ENCODE results near the gene EIF3J. TPM values are rescaled to one million over a fixed set of nuclear protein-coding genes. Genes with fewer than 3 reads are reported as not detected.

EIF3J gene
- total RNA-seq, 1 donor from 2014 or later: 60.6 TPM

DNA sequence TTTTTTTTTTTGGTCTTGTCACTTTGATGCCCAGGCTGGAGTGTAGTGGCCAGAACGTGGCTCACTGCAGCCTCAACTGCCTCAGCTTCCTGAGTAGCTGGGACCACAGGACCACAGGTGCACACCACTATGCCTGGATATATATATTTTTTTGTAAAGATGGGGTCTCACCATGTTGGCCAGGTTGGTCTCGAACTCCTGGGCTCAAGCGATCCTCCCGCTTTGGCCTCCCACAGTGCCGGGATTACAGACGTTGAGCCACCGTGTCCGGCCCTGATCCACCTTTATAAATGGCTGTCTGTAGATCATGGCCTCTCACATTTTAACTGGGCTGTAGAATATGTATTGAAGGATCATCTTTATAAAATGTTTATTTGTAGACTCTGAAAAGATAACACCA, 1.9 kb upstream of the EIF3J start:
- ATAC-seq (no peak), DNase-seq (no peak)
- H3K27ac ChIP-seq: no peak overlapping the region
- TF ChIP-seq, protein P1, sequence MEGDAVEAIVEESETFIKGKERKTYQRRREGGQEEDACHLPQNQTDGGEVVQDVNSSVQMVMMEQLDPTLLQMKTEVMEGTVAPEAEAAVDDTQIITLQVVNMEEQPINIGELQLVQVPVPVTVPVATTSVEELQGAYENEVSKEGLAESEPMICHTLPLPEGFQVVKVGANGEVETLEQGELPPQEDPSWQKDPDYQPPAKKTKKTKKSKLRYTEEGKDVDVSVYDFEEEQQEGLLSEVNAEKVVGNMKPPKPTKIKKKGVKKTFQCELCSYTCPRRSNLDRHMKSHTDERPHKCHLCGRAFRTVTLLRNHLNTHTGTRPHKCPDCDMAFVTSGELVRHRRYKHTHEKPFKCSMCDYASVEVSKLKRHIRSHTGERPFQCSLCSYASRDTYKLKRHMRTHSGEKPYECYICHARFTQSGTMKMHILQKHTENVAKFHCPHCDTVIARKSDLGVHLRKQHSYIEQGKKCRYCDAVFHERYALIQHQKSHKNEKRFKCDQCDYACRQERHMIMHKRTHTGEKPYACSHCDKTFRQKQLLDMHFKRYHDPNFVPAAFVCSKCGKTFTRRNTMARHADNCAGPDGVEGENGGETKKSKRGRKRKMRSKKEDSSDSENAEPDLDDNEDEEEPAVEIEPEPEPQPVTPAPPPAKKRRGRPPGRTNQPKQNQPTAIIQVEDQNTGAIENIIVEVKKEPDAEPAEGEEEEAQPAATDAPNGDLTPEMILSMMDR (IDR thresholded peaks at IDR 0.05): no peak
- H3K27me3 ChIP-seq (ENCODE audit: low read depth): no peaks in the 10 kb centered on the region
- intact Hi-C loops (cut with DNase I): no loop called here
- no peak overlapping the region for H3K4me3 ChIP-seq
- H3K9me3 ChIP-seq: no peaks in the 10 kb centered on the region
- peaks cover 31% of the 10 kb centered on the region for H3K4me1 ChIP-seq
- H3K36me3 ChIP-seq: peaks cover 8% of the 10 kb centered on the region

DNA sequence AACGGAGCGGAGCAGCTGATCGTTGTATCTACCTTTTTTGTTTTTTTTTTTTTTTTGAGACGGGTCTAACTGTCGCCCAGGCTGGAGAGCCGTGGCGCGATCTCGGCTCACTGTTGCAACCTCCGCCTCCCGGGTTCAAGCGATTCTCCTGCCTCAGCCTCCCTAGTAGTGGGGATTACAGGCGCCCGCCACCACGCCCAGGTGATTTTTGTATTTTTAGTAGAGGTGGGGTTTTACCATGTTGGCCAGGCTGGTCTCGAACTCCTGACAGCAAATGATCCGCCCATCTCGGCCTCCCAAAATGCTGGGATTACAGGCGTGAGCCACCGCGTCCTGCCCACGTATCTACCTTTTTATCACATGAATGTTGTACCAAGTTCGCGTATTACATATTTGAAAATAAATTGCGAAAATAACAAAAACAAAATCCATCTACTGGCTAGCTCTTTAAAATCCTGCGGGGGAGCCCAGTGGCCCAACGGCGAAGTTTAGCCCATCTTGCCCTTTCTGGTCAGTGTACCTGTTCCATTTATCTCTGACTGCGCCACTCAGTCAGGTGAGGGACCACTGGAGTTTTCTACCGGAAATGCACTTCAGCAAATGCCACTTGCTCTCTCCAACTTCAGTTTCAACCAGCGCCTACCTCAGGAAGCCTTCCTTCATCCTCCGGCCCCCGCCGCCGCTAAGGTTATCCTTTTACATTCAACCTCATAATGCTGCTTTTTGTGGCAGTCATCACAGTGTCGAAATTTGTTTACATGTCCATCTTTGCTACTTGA, 1.2 kb upstream of the EIF3J start:
- TF ChIP-seq, protein P1 (IDR thresholded peaks at IDR 0.05): no peak
- DNase-seq (no peak), ATAC-seq (peak in 1 of 2 donors; percentile 13)
- Histone ChIP-seq H3K36me3 (peaks cover 8% of the 10 kb centered on the region), H3K27ac (peak overlapping the region; percentile 93), H3K9me3 (no peaks in the 10 kb centered on the region), H3K4me3 (peak overlapping the region; percentile 96), H3K4me1 (peaks cover 31% of the 10 kb centered on the region), H3K27me3 (ENCODE audit: low read depth) (no peaks in the 10 kb centered on the region)
- intact Hi-C loops (cut with DNase I): no loop called here

DNA sequence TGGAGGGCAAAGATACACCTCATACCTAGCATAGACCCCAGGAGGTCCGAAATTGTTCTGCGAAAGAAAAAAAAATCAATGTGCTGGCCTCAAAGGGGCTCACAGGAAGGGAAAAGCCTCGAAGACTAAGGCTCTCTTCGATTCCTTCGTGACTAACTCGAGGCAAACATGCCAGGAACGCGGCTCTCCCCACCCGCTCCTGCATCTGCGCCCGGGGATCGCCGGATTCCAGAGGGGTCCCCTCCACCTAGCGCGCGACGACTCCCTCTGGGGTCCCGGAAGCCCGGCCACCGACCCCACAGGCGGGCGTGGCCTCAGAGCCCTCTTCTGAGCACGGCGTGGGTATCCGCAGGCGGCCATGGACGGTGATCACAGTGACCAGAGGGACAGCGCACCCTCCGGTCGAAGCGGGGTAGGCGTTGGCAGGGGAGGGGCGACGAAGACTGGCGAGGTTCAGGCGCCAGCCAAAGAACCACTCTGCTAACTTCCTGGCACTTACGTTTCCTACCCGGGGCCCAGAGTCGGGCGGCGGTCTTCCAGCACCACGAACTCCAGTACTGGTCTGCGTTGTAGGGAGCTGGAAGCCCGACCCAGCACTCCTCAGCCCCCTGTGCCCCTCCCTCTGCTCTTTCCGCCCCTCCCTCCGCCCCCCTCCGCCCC, 515 bp upstream of the EIF3J start:
- Histone ChIP-seq H3K9me3 (no peaks in the 10 kb centered on the region), H3K27me3 (ENCODE audit: low read depth) (no peaks in the 10 kb centered on the region), H3K27ac (peak overlapping the region; percentile 93), H3K36me3 (peaks cover 8% of the 10 kb centered on the region), H3K4me3 (peak overlapping the region; percentile 96), H3K4me1 (peaks cover 34% of the 10 kb centered on the region)
- TF ChIP-seq, protein P1 (IDR thresholded peaks at IDR 0.05): peak; percentile 54
- DNase-seq: peak; percentile 91
- intact Hi-C loops (cut with DNase I): no loop called here
- peak; percentile 91 for ATAC-seq

DNA sequence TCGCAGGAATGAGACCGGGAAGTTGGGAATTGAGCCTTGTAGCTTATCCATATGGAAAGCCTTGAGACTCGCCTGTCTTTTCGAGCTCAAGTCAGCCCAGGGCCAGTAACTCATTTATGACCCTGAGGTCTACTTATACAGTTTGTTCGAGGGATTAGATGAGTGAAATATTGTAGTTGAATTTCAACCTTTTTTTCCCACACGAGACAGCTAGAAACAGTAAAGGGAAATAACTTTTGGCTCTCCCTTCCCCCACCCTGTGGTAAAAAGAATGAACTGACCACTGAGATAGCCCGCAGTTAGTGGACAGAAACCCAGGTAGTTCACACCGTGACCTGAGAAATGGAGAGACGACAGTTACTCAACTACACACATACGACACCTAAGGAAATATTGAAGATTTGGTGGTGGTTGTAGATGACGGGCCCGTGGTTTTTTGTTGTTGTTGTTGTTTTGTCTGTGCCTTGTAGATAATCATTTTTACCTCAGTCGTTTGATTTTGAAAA, 841 bp downstream of the EIF3J start:
- Histone ChIP-seq H3K4me1 (peaks cover 48% of the 10 kb centered on the region), H3K36me3 (peaks cover 8% of the 10 kb centered on the region), H3K9me3 (no peaks in the 10 kb centered on the region), H3K4me3 (peak overlapping the region; percentile 96), H3K27me3 (ENCODE audit: low read depth) (no peaks in the 10 kb centered on the region), H3K27ac (peak overlapping the region; percentile 93)
- intact Hi-C loops (cut with DNase I): no loop called here
- no peak for ATAC-seq
- DNase-seq: no peak
- TF ChIP-seq, protein P1 (IDR thresholded peaks at IDR 0.05): no peak

DNA sequence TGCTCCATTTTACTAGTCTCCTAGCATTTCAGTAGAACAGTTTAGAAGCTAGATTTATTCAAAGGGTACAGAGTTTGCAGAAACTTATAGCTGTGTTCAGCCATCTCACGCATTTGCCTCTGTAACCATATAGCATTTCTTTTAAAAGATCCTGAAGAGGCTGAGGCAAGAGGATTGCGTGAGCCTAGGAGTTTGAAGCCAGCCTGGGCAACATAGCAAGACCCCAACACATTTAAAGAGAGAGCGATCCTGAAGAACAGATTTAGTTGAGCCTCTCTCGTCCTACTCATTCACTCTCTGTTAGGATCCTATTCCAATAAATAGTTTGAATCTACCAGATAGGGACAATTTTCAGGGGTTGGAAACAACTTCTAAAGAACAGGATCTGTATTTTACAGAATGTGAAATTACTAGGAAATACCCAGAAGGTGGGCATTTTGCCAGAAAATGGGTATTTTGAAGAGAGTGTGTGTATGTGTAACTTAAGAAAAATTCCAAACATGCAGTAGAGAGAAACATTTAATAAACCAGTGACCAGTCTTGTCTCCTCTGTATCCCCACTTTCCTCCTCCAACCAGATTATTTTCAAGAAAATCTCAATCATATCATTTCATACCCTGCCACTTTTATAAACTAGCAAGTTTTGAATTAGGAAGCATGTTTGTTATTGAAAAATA, 4.5 kb downstream of the EIF3J start:
- intact Hi-C loops (cut with DNase I): no loop called here
- H3K27me3 ChIP-seq (ENCODE audit: low read depth): no peaks in the 10 kb centered on the region
- ATAC-seq: no peak
- no peak overlapping the region for H3K27ac ChIP-seq
- H3K36me3 ChIP-seq: peaks cover 8% of the 10 kb centered on the region
- H3K4me1 ChIP-seq: peaks cover 56% of the 10 kb centered on the region
- no peaks in the 10 kb centered on the region for H3K9me3 ChIP-seq
- no peak for DNase-seq
- no peak overlapping the region for H3K4me3 ChIP-seq
- TF ChIP-seq, protein P1 (IDR thresholded peaks at IDR 0.05): no peak

Data from lower lobe of right lung (tissue), 2 donors.